Endothelial cell of umbilical vein (primary cell): ENCODE results near the gene AKAP13. TPM values are rescaled to one million over a fixed set of nuclear protein-coding genes. Genes with fewer than 3 reads are reported as not detected.
A peak's percentile ranks its signal among the peaks of the same experiment; 100 is the strongest.

Experiments
- BruUV-seq: library from RNA; stranded (reverse); fragments of 400-500 nt; replicated peaks from 2 replicates; lab custom pipeline; 2021; lab: Mats Ljungman, UMichigan
- CTCF ChIA-PET: fragments of 300-600, 350-600 bp; sonication (Branson Sonifier 250); formaldehyde crosslinking; loops from one replicate; lab custom pipeline; 2021; ENCODE audit warnings: antibody characterized with exemption, inconsistent platforms; lab: Charles Lee
- POLR2A ChIA-PET: fragments of 300-600, 350-600 bp; sonication (Branson Sonifier 250); formaldehyde crosslinking; loops from one replicate; lab custom pipeline; 2021; ENCODE audit warnings: antibody characterized with exemption, inconsistent platforms; lab: Charles Lee
- DNase-seq: peaks from one replicate; pipeline ENCODE4 v3.0.0-alpha.2; 2011; ENCODE audit warnings: low read depth, low spot score
- FAIRE-seq: peaks from 2 replicates; lab custom pipeline; 2011; peaks lifted over from hg19 to GRCh38; lab: Jason Lieb, UNC
- H2AFZ ChIP-seq: 2 replicates; pipeline ENCODE4 v1.6.0; 2012; ENCODE audit warnings: low read depth, low read length, control low read depth, inconsistent platforms
- H3K27ac ChIP-seq: 2 replicates; pipeline ENCODE4 v1.5.1; 2011; ENCODE audit warnings: low read depth, mild to moderate bottlenecking, control low read depth, low read length, moderate library complexity; ENCODE audit not compliant: insufficient read depth
- H3K27me3 ChIP-seq, 2 experiments: 2 replicates each; pipeline versions ENCODE4 v1.6.0 to v1.6.1; 2011; ENCODE audit warnings: low read length in 2 of 2, mixed read lengths in 1 of 2; ENCODE audit not compliant: control insufficient read depth in 2 of 2, insufficient read depth in 2 of 2
- H3K36me3 ChIP-seq, 2 experiments: 2 replicates in 1 of 2; 3 replicates in 1 of 2; pipeline ENCODE4 v1.5.1; 2011; ENCODE audit warnings: low read length in 2 of 2, mild to moderate bottlenecking in 1 of 2, moderate library complexity in 1 of 2; ENCODE audit not compliant: control insufficient read depth in 2 of 2, insufficient read depth in 2 of 2; ENCODE audit errors: extremely low read depth in 1 of 2
- H3K4me1 ChIP-seq: 3 replicates; pipeline ENCODE4 v1.5.1; 2011; ENCODE audit warnings: mild to moderate bottlenecking, low read length; ENCODE audit not compliant: control insufficient read depth, insufficient read depth; ENCODE audit errors: extremely low read depth
- H3K4me2 ChIP-seq: 2 replicates; pipeline ENCODE4 v1.6.1; 2011; ENCODE audit warnings: low read length, control low read depth, mixed read lengths; ENCODE audit not compliant: insufficient read depth
- H3K4me3 ChIP-seq, 3 experiments: fragments of 200-600 bp in 1 of 3; sonication (generic), shearing (Covaris generic) in 1 of 3; replicated peaks in 1 of 3; 2 replicates each; pipeline ENCODE4 v1.5.1; 2011 to 2016; ENCODE audit warnings: control low read depth in 3 of 3, low read length in 3 of 3, mild to moderate bottlenecking in 2 of 3, inconsistent platforms in 1 of 3, low read depth in 1 of 3, moderate library complexity in 1 of 3; ENCODE audit not compliant: insufficient read depth in 1 of 3
- H3K79me2 ChIP-seq: 2 replicates; pipeline ENCODE4 v1.6.0; 2012; ENCODE audit warnings: low read length, inconsistent platforms; ENCODE audit not compliant: control insufficient read depth, insufficient read depth
- H3K9ac ChIP-seq: replicated peaks from 2 replicates; pipeline ENCODE3; 2011; ENCODE audit warnings: low read length, control low read depth; ENCODE audit not compliant: insufficient read depth; ENCODE audit errors: extremely low read depth
- H3K9me1 ChIP-seq: replicated peaks from 3 replicates; pipeline ENCODE4 v1.6.0; 2011; ENCODE audit warnings: mild to moderate bottlenecking, low read length; ENCODE audit not compliant: control insufficient read depth, insufficient read depth; ENCODE audit errors: extremely low read depth
- H3K9me3 ChIP-seq: replicated peaks from 2 replicates; pipeline ENCODE4 v1.5.1; 2012; ENCODE audit warnings: low read length, inconsistent platforms; ENCODE audit not compliant: control insufficient read depth, insufficient read depth
- H4K20me1 ChIP-seq: replicated peaks from 2 replicates; pipeline ENCODE3; 2011; ENCODE audit warnings: mild to moderate bottlenecking, low read length; ENCODE audit not compliant: control insufficient read depth, insufficient read depth; ENCODE audit errors: extremely low read depth
- EZH2 ChIP-seq: IDR thresholded peaks from 2 replicates; pipeline ENCODE4 v1.6.1; 2012; ENCODE audit warnings: borderline replicate concordance, low read depth, mild to moderate bottlenecking, moderate library complexity, low read length, inconsistent platforms; ENCODE audit not compliant: severe bottlenecking
- FOS ChIP-seq: IDR thresholded peaks from 2 replicates; pipeline ENCODE4 v1.6.1; 2011; ENCODE audit warnings: mild to moderate bottlenecking, low read length, moderate library complexity, borderline replicate concordance; ENCODE audit not compliant: insufficient read depth
- GATA2 ChIP-seq: IDR thresholded peaks from 2 replicates; pipeline ENCODE4 v1.7.0; 2011; ENCODE audit warnings: low read depth, mild to moderate bottlenecking, moderate library complexity, mixed read lengths, low read length; ENCODE audit not compliant: insufficient read length, insufficient read depth
- JUN ChIP-seq: IDR thresholded peaks from 2 replicates; pipeline ENCODE4 v1.6.1; 2011; ENCODE audit warnings: borderline replicate concordance, low read depth; ENCODE audit not compliant: insufficient read length, insufficient read depth
- MYC ChIP-seq: IDR thresholded peaks from one replicate; pipeline ENCODE4 v1.6.1; 2011; ENCODE audit warnings: mild to moderate bottlenecking, low read depth, low read length
- POLR2A ChIP-seq: IDR thresholded peaks from 2 replicates; pipeline ENCODE4 v1.6.1; 2012; ENCODE audit warnings: low read depth, mild to moderate bottlenecking, control low read depth, low read length
- POLR2AphosphoS5 ChIP-seq: IDR thresholded peaks from 2 replicates; pipeline ENCODE4 v1.6.1; 2012; ENCODE audit warnings: low read depth, mild to moderate bottlenecking, control low read depth, low read length, moderate library complexity; ENCODE audit not compliant: insufficient read depth
- dilution Hi-C: fragments of 300-500 bp; cut with MboI; formaldehyde crosslinking; loops from one replicate; pipeline ENCODE4 v1.15.0; 2019; ENCODE audit warnings: low sequenced_read_pairs; ENCODE audit not compliant: extremely low pct_ligation_motif_present
- intact Hi-C: fragments of 100-400 bp; cut with micrococcal nuclease; formaldehyde crosslinking; loops from one replicate; pipeline ENCODE4 v1.10.0; 2022
- polyA plus RNA-seq, 4 experiments: library from polyadenylated mRNA; depleted of rRNA in 3 of 4; stranded (reverse) in 3 of 4; unstranded in 1 of 4; fragments of >200 nt; gene quantifications; 2 replicates each; pipeline versions ENCODE4 v1.2.1 to v1.2.3, GENCODE V29; 2011 to 2012; ENCODE audit warnings: missing spikeins in 1 of 4
- total RNA-seq: library from RNA; stranded (reverse); gene quantifications from 2 replicates; pipeline ENCODE4 v1.2.3, GENCODE V29; 2021
- TF ChIP-seq, protein P1 (sequence below), 2 donors: IDR thresholded peaks; 1 replicate in 1 of 2; 2 replicates in 1 of 2; pipeline ENCODE4 v1.5.1; 2011; ENCODE audit warnings: low read length in 2 of 2, mild to moderate bottlenecking in 2 of 2, moderate library complexity in 2 of 2, control low read depth in 1 of 2, inconsistent platforms in 1 of 2, low read depth in 1 of 2; ENCODE audit not compliant: insufficient read depth in 1 of 2; ENCODE audit errors: extremely low read depth in 1 of 2
- TF ChIP-seq, protein P2 (sequence below): IDR thresholded peaks from 2 replicates; pipeline ENCODE4 v1.6.1; 2011; ENCODE audit not compliant: insufficient read depth, insufficient read length

AKAP13 gene
- total and polyA plus RNA-seq, 2 donors (not counting 3 experiments of a cell fraction or from before 2014, with no cell fraction given), result 22.8 to 87.8 TPM

DNA sequence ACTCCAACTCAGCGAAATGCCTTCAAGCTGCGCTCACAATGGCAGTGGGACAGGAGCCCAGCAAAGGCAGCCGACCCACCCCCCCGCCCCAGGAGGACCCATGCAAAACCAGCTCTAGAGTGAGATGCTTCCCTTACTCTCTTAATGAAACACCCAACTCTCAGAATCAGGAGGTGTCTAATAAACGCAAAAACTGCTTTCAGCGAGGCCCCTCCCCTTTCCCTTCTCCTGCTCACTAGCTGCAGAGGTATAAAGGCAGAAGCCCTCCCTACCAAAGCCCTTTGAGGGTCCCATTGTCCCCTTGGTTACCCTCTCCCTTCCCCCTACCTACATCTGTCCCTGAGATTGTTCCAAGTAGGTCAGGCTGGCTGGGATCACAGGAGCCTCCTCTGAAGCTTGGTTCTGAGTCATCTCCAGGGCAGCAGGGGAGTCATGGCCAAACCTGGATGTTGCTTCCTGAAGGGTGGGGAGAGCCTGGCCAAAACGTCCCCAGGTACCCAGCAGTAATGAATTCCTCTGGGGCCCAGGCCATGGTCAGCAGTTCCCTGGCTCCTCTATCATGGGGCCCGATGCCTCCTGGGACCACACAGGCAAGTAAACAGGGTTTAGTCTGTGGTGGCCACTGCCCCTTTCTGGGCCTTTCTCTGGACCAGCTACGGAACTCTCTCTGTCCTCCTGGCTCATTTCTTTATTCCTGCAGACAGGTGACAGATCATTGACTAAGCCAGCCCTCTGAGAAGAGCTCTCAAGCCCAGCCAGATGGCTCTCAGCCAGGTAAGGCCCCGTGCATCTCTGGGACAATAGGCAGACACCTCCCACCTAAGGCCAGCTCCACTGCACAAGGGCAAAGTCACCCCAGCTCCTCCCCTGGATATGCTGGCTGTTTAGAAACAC, 405.7 kb downstream of the AKAP13 start:
- Histone ChIP-seq H4K20me1 (no peaks in the 10 kb centered on the region), H3K36me3 (no peaks in the 10 kb centered on the region), H3K4me3 (no peak overlapping the region), H3K9ac (no peak overlapping the region), H2AFZ (no peak overlapping the region), H3K9me3 (no peaks in the 10 kb centered on the region), H3K27ac (no peak overlapping the region), H3K27me3 (no peaks in the 10 kb centered on the region), H3K4me1 (peaks cover 8% of the 10 kb centered on the region), H3K4me2 (no peak overlapping the region), H3K79me2 (no peaks in the 10 kb centered on the region), H3K9me1 (no peaks in the 10 kb centered on the region)
- no TSS peak for BruUV-seq
- FAIRE-seq (peak; percentile 70), DNase-seq (peak; percentile 28)
- ChIA-PET CTCF (interaction anchor here (1.0 to 1.2 kb wide), 2 partner anchors 44 to 56 kb away, joined by 4 to 5 read pairs; no protein-coding TSS in a partner anchor), POLR2A (interaction anchor here (1.6 kb wide), 1 partner anchor 9 kb away, joined by 4 read pairs; the partner anchor contains the start of gene KLHL25)
- TF ChIP-seq FOS (peak; percentile 40), MYC (no peak)
- intact Hi-C loops (loop anchor here (2.0 kb wide), 1 partner anchor 15 kb away; no protein-coding TSS in a partner anchor), dilution Hi-C loops (no loop called here)

- dilution Hi-C loops (no loop called here), intact Hi-C loops (no loop called here)
- no peaks in the 10 kb centered on the region for H4K20me1 ChIP-seq
- H3K79me2 ChIP-seq, result no peaks in the 10 kb centered on the region
- peaks cover 8% of the 10 kb centered on the region for H3K4me1 ChIP-seq
- H3K9me3 ChIP-seq, result no peaks in the 10 kb centered on the region
- ChIA-PET POLR2A (interaction anchor here (1.6 kb wide), 1 partner anchor 8 kb away, joined by 4 read pairs; the partner anchor contains the start of gene KLHL25), CTCF (interaction anchor here (1.0 to 1.2 kb wide), 2 partner anchors 44 to 57 kb away, joined by 4 to 5 read pairs; no protein-coding TSS in a partner anchor)
- no peak overlapping the region for H3K4me2 ChIP-seq
- FAIRE-seq, result no peak
- H3K27ac ChIP-seq, result no peak overlapping the region
- H3K36me3 ChIP-seq, result no peaks in the 10 kb centered on the region
- H3K9ac ChIP-seq, result no peak overlapping the region
- H3K27me3 ChIP-seq, result no peaks in the 10 kb centered on the region
- BruUV-seq, result no TSS peak
- TF ChIP-seq, protein P1, sequence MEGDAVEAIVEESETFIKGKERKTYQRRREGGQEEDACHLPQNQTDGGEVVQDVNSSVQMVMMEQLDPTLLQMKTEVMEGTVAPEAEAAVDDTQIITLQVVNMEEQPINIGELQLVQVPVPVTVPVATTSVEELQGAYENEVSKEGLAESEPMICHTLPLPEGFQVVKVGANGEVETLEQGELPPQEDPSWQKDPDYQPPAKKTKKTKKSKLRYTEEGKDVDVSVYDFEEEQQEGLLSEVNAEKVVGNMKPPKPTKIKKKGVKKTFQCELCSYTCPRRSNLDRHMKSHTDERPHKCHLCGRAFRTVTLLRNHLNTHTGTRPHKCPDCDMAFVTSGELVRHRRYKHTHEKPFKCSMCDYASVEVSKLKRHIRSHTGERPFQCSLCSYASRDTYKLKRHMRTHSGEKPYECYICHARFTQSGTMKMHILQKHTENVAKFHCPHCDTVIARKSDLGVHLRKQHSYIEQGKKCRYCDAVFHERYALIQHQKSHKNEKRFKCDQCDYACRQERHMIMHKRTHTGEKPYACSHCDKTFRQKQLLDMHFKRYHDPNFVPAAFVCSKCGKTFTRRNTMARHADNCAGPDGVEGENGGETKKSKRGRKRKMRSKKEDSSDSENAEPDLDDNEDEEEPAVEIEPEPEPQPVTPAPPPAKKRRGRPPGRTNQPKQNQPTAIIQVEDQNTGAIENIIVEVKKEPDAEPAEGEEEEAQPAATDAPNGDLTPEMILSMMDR (IDR thresholded peaks at IDR 0.05; ENCODE audit: extremely low read depth in 1 of 2, insufficient read depth in 1 of 2, low read depth in 1 of 2, low read length in 2 of 2), result no peak
- TF ChIP-seq, protein P2, sequence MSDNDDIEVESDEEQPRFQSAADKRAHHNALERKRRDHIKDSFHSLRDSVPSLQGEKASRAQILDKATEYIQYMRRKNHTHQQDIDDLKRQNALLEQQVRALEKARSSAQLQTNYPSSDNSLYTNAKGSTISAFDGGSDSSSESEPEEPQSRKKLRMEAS, result no peak
- TF ChIP-seq POLR2A (no peak), FOS (no peak), POLR2AphosphoS5 (no peak), EZH2 (no peak), MYC (no peak), JUN (no peak), GATA2 (no peak)
- no peaks in the 10 kb centered on the region for H3K9me1 ChIP-seq
- H3K4me3 ChIP-seq, result no peak overlapping the region
- H2AFZ ChIP-seq, result no peak overlapping the region
- DNase-seq, result no peak
Measured at GRCh38 chr15:85786781-85787114, 406.3 kb downstream of the AKAP13 start.
